ENCODE results near the gene HOXD10.

The HOXD10 gene

GRCh38 chr2:176130957-176131847 is 14.6 kb downstream of the HOXD10 start:
- in situ Hi-C loops (cut with HindIII; ENCODE audit: low sequenced_read_pairs), result no loop called here

DNA sequence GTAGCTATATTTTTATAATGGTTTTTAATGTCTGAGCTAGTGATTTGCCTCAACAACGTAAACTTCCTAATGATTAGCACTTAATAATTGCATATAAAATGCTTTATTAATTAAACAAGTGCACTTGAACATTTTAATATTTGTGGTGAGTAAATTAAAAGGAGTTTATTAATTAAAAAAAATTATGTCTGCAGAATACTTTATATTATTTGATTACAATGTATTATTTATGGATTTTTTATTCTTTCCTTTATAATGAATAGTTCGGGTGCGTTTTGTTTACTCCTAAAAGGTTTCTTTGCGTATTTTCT is 15.2 kb downstream of the HOXD10 start:
- in situ Hi-C loops (cut with HindIII; ENCODE audit: low sequenced_read_pairs), result no loop called here

- in situ Hi-C loops (cut with HindIII; ENCODE audit: low sequenced_read_pairs), result no loop called here
Observed at GRCh38 chr2:176132205-176133171, 15.9 kb downstream of the HOXD10 start.

GRCh38 chr2:176133389-176133788 is 16.8 kb downstream of the HOXD10 start:
- in situ Hi-C loops (cut with HindIII; ENCODE audit: low sequenced_read_pairs), result no loop called here

GRCh38 chr2:176134035-176134434 is 17.5 kb downstream of the HOXD10 start:
- in situ Hi-C loops (cut with HindIII; ENCODE audit: low sequenced_read_pairs), result no loop called here

GRCh38 chr2:176135035-176135440 is 18.5 kb downstream of the HOXD10 start:
- in situ Hi-C loops (cut with HindIII; ENCODE audit: low sequenced_read_pairs), result loop anchor here (5.0 kb wide), 1 partner anchor 497 kb away; no protein-coding TSS in a partner anchor

DNA sequence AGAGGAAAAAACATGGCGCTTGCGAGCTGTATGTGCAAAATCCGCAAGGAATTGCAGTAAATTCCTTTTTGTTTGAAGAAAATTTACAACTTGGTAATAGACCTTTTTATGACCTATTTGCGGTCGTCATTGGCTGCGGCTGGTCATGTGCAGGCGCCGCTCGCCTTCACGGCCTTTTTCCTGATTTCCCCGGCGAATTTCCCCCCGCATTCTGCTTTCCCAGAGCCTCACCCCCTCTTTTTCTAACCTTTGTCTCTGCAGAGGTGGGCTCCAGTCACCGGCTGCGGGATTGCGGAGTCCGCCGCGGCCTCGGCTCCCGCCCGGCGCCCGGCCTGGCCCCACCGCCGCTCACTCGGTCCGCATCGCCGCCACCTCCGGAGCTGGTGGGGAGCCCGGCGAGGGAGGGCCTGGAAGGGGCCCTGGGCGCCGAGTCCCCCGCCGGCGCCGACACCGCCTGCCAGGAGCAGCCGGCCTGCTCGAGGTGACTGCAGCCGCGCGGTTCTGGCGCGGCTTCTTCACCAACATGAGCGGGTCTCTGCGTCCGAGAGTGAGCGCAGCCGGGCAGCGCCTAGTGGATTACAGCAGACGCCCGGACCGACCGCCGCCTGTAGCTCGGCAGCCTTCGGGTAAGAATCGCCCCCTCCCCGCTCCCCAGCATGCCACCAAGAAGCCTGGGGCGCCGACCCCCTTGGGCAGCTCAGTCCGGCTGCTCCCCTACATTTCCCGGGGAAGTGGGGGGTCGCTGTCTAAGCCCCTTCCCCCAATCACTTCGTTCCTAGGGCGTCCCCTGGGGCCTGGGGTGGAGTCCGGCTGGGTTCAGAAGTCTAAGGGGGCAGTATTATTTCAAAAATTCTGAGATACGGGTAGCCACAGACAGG is 20.0 kb downstream of the HOXD10 start:
- in situ Hi-C loops (cut with HindIII; ENCODE audit: low sequenced_read_pairs), result loop anchor here (5.0 kb wide), 1 partner anchor 496 kb away; no protein-coding TSS in a partner anchor

DNA sequence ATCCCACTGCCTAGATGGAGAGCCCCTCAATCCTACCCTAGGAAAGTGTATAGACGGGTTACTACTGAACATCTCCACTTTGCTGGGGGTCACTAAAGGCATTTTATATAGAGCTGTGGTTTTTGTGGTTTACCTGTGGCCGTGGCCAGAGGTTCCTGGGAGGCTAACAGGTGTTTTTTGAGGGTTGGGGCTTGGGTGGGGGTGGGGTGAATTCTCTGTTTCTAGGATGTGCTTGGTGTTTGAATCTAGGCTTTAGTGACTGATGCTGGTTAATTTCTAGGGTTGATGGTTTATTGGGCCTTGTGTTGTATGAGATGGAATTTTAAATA is 20.6 kb downstream of the HOXD10 start:
- in situ Hi-C loops (cut with HindIII; ENCODE audit: low sequenced_read_pairs), result loop anchor here (5.0 kb wide), 1 partner anchor 495 kb away; no protein-coding TSS in a partner anchor

DNA sequence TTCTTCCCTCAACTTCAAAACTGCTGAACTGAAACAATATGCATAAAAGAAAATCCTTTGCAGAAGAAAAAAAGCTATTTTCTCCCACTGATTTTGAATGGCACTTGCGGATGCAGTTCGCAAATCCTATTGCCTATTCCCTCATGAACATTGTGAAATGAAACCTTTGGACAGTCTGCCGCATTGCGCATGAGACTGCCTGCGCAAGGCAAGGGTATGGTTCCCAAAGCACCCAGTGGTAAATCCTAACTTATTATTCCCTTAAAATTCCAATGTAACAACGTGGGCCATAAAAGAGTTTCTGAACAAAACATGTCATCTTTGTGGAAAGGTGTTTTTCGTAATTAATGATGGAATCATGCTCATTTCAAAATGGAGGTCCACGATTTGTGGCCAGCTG is 21.3 kb downstream of the HOXD10 start:
- in situ Hi-C loops (cut with HindIII; ENCODE audit: low sequenced_read_pairs), result loop anchor here (5.0 kb wide), 1 partner anchor 494 kb away; no protein-coding TSS in a partner anchor

DNA sequence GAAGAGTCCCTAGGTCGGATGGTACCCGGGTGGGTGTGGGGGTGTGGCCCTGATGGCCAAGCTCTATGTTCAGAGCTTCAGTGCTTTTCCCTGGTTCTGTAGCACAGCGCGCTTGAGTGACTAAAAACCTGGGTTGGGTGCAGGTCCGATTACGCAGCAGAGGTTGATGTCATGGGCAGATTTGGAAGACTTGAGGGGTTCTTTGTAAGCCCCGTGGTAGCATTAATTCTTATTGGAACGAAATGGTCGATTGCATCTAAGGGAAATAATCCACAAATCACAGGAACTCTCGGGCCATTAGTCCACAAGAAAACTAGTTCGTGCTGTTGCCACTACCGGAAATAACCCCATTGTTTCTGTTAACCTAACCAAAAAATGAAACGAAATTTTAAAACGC is 21.9 kb downstream of the HOXD10 start:
- in situ Hi-C loops (cut with HindIII; ENCODE audit: low sequenced_read_pairs), result loop anchor here (5.0 kb wide), 1 partner anchor 494 kb away; no protein-coding TSS in a partner anchor

- in situ Hi-C loops (cut with HindIII; ENCODE audit: low sequenced_read_pairs), result loop anchor here (5.0 kb wide), 1 partner anchor 493 kb away; no protein-coding TSS in a partner anchor
Observed at GRCh38 chr2:176138923-176139660, 22.5 kb downstream of the HOXD10 start.

DNA sequence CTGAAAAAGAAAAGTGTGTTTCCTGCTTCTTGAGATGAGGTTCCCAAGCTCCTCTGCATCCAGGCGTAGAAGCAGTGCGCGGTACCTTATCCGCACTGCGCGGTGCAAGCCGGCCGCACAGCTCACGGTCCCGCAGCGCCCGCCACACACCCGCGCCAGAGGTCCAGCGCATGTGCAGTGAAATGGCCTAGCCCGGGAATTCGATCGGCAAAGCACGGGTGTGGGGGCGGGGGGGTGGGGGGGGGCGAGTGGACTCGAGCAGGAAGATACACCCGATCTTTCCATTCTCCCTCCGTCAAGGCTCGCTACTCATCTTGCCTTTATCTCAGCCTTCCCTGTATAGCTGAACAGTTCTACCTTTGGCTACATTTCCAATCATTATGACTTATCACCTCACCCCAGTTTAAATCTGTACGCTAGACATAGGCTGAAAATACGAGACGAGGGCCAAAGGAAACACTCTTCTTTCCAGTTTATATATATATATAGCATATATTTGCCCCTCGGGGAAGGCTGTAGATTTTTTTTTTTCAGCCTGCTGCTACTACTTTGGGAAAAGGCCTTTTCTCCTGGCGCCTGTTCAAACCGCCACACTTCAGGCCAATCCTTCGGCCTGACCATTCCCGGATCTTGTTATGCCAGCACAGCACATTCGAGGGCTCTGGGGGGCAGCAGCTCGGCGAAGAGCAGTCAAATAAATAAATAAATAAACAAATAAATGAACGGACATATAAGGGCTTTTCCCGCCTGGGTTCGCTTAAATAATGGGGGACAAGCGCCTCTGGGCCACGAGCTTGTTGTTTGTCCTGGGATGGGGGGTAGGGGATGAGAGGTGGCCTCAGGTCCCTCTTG is 23.3 kb downstream of the HOXD10 start:
- in situ Hi-C loops (cut with HindIII; ENCODE audit: low sequenced_read_pairs), result loop anchor here (5.0 kb wide), 1 partner anchor 492 kb away; no protein-coding TSS in a partner anchor

GRCh38 chr2:176140513-176141317 is 24.1 kb downstream of the HOXD10 start:
- in situ Hi-C loops (cut with HindIII; ENCODE audit: low sequenced_read_pairs), result no loop called here

DNA sequence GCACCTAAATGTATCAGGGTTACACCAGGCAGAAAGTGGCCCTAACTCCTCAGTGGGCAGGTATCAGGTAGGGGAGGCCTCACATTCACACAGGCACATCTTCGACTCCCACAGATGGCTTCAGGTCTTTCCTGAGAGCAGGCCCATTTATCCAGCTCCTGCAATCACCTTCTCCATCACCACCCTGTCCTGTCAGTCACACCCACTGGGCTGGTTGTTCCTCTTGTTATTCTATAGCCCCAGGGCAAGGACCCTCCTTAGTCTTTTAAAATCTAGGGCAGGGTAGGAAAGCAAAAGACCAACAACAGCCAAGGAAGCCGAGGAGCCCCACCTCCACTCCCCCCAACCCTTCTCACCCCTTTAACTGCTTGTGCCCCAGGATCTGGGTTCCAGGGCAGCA is 25.7 kb downstream of the HOXD10 start:
- in situ Hi-C loops (cut with HindIII; ENCODE audit: low sequenced_read_pairs), result no loop called here

- in situ Hi-C loops (cut with HindIII; ENCODE audit: low sequenced_read_pairs), result loop anchor here (5.0 kb wide), 1 partner anchor 47 kb away; no protein-coding TSS in a partner anchor
Observed at GRCh38 chr2:176145085-176145969, 28.7 kb downstream of the HOXD10 start.

GRCh38 chr2:176146101-176146500 is 29.5 kb downstream of the HOXD10 start:
- in situ Hi-C loops (cut with HindIII; ENCODE audit: low sequenced_read_pairs), result loop anchor here (5.0 kb wide), 1 partner anchor 46 kb away; no protein-coding TSS in a partner anchor

- in situ Hi-C loops (cut with HindIII; ENCODE audit: low sequenced_read_pairs), result loop anchor here (5.0 kb wide), 1 partner anchor 46 kb away; no protein-coding TSS in a partner anchor
Observed at GRCh38 chr2:176146645-176147044, 30.1 kb downstream of the HOXD10 start.

Data from endothelial cell of hepatic sinusoid (primary cell).